Osteocyte (in vitro differentiated cells): ENCODE data around the gene SMS. TPM values are rescaled to one million over a fixed set of nuclear protein-coding genes. Genes with fewer than 3 reads are reported as not detected.

Source experiments
- DNase-seq: peaks from one replicate; pipeline ENCODE4 v3.0.0; 2021; ENCODE audit warnings: mixed read lengths; ENCODE audit not compliant: unreplicated experiment; ENCODE audit errors: extremely low spot score
- H3K27ac Mint-ChIP-seq: one replicate; pipeline ENCODE4 v1.8.0; 2021; ENCODE audit warnings: mild to moderate bottlenecking, mixed read lengths; ENCODE audit not compliant: unreplicated experiment
- H3K27me3 Mint-ChIP-seq: one replicate; pipeline ENCODE4 v1.8.0; 2021; ENCODE audit warnings: mixed read lengths; ENCODE audit not compliant: unreplicated experiment
- H3K36me3 Mint-ChIP-seq: one replicate; pipeline ENCODE4 v1.8.0; 2021; ENCODE audit warnings: mixed read lengths; ENCODE audit not compliant: unreplicated experiment
- H3K4me1 Mint-ChIP-seq: one replicate; pipeline ENCODE4 v1.8.0; 2021; ENCODE audit warnings: mixed read lengths; ENCODE audit not compliant: unreplicated experiment
- H3K4me3 Mint-ChIP-seq: one replicate; pipeline ENCODE4 v1.8.0; 2021; ENCODE audit warnings: mild to moderate bottlenecking, moderate library complexity, mixed read lengths; ENCODE audit not compliant: unreplicated experiment
- H3K9me3 Mint-ChIP-seq: one replicate; pipeline ENCODE4 v1.8.0; 2021; ENCODE audit warnings: mixed read lengths; ENCODE audit not compliant: unreplicated experiment
- total RNA-seq: library from RNA; stranded (reverse); gene quantifications from 2 replicates; pipeline ENCODE4 v1.2.1, GENCODE V29; 2021
- TF ChIP-seq, protein P1 (sequence below): fragments of 200-600 bp; sonication (generic); IDR thresholded peaks from 2 replicates; pipeline ENCODE4 v1.5.0; 2021; ENCODE audit warnings: antibody characterized with exemption, mild to moderate bottlenecking, moderate library complexity

Gene SMS
- total RNA-seq, 1 donor from 2014 or later, result 91.4 TPM

DNA sequence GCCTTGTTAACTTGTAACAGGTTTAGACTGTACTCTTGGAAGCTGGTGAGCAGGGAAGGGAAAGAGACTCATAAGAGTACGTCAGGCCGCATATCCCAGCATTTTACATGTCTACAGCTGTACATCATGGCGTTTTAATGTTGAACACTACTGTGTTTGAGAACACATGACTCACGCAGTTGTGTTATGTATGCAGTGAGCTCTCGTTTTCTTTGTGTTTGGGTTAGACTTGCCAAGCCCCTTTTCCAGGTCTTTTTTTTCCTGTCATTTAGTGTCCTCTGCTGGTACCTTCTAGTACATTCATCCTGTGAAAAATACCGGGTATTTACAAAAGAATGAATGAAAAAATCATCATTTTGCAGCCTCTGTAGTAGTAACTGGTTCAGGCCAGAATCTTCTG is 35.3 kb downstream of the SMS start:
- H3K9me3 Mint-ChIP-seq, result no peaks in the 10 kb centered on the region
- H3K27me3 Mint-ChIP-seq, result peaks cover 5% of the 10 kb centered on the region
- TF ChIP-seq, protein P1, sequence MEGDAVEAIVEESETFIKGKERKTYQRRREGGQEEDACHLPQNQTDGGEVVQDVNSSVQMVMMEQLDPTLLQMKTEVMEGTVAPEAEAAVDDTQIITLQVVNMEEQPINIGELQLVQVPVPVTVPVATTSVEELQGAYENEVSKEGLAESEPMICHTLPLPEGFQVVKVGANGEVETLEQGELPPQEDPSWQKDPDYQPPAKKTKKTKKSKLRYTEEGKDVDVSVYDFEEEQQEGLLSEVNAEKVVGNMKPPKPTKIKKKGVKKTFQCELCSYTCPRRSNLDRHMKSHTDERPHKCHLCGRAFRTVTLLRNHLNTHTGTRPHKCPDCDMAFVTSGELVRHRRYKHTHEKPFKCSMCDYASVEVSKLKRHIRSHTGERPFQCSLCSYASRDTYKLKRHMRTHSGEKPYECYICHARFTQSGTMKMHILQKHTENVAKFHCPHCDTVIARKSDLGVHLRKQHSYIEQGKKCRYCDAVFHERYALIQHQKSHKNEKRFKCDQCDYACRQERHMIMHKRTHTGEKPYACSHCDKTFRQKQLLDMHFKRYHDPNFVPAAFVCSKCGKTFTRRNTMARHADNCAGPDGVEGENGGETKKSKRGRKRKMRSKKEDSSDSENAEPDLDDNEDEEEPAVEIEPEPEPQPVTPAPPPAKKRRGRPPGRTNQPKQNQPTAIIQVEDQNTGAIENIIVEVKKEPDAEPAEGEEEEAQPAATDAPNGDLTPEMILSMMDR, result peak; percentile 71
- no peak for DNase-seq
- peaks cover 32% of the 10 kb centered on the region for H3K4me1 Mint-ChIP-seq
- H3K27ac Mint-ChIP-seq, result peak overlapping the region; percentile 65
- H3K36me3 Mint-ChIP-seq, result peaks cover 13% of the 10 kb centered on the region
- H3K4me3 Mint-ChIP-seq, result no peak overlapping the region

DNA sequence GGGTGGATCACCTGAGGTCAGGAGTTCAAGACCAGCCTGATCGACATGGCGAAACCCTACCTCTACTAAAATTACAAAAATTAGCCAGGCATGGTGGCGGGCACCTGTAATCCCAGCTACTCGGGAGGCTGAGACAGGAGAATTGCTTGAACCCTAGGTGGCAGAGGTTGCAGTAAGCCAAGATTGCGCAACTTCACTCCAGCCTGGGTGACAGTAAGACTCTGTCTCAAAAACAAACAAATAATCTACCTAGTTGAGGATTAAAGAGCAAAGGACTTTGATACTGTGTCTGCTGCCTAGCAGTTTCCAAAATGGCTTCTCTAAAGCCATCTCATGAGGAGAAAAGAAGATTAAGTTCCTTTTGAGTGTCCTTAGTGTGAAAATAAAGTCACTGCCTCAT is 37.8 kb downstream of the SMS start:
- TF ChIP-seq, protein P1, result no peak
- H3K36me3 Mint-ChIP-seq, result peaks cover 3% of the 10 kb centered on the region
- H3K4me3 Mint-ChIP-seq, result no peak overlapping the region
- H3K27me3 Mint-ChIP-seq, result peaks cover 5% of the 10 kb centered on the region
- peaks cover 15% of the 10 kb centered on the region for H3K4me1 Mint-ChIP-seq
- no peak overlapping the region for H3K27ac Mint-ChIP-seq
- no peak for DNase-seq
- H3K9me3 Mint-ChIP-seq, result no peaks in the 10 kb centered on the region

DNA sequence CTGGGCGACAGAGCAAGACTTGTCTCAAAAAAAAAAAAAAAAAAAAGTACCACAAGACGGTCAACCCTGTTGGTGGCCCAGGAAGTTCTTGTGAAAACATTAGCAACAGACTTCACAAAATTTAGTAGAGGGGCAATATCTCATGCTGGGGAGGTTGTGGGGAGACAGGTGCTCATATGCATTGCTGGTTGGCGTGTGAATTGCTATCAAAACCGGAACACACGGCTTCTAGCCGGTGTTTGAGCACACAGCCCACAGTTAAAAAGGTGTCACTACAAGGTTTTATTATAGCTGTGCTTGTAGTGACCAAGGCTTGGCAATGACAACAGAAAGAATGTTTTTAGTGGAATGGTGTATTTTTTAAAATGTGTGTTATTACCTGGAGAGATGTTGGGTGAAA is 41.8 kb downstream of the SMS start:
- no peak overlapping the region for H3K27ac Mint-ChIP-seq
- no peaks in the 10 kb centered on the region for H3K9me3 Mint-ChIP-seq
- H3K4me3 Mint-ChIP-seq, result no peak overlapping the region

DNA sequence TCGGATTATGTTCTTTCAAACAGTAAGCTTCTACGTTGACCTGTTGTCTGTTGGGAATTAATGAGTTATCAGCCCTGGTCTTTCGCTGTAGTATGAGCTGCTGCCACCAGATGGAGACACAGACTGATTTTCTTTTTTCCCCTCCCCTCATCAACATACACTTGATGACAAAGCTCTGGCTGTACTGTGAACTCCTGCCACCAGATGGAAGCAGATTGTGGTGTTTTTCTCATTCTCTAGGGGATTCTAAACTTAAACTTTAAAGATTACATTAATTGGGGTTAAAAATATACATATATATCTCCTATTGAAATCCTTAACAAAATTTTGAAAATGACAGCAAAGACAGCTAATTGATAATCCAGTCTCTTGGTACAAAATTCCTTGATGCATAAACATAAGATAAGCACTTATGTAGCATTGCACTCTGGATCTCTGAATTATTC is 44.8 kb downstream of the SMS start:
- H3K4me1 Mint-ChIP-seq, result peaks cover 17% of the 10 kb centered on the region
- H3K4me3 Mint-ChIP-seq, result no peak overlapping the region
- TF ChIP-seq, protein P1, result peak; percentile 99
- no peaks in the 10 kb centered on the region for H3K9me3 Mint-ChIP-seq
- H3K27ac Mint-ChIP-seq, result no peak overlapping the region
- no peak for DNase-seq
- H3K36me3 Mint-ChIP-seq, result peaks cover 4% of the 10 kb centered on the region
- peaks cover 6% of the 10 kb centered on the region for H3K27me3 Mint-ChIP-seq

More for the DNA sequence above, 41.8 kb downstream of the SMS start:
- Mint-ChIP-seq H3K36me3 (peaks cover 3% of the 10 kb centered on the region), H3K27me3 (peaks cover 11% of the 10 kb centered on the region), H3K4me1 (peaks cover 13% of the 10 kb centered on the region)
- DNase-seq, result no peak
- TF ChIP-seq, protein P1, result no peak

DNA sequence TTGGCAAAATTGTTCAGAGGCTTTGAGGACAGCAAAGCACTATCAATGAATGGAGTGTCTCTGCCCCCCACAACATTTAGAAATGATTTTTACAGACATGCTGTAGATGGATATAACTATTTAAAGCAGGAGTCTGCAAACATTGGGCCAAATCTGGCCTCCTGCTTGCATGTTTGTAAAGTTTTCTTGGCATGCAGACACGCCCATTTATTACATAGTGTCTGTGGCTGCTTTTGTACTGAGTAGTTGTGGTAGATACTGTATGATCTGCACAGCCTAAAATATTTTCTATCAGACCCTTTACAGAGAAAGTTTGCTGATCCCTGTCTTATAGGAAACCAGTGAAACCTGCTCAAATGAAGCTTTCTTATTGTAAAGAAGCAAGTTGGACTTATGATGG is 46.1 kb downstream of the SMS start:
- no peak overlapping the region for H3K27ac Mint-ChIP-seq
- H3K36me3 Mint-ChIP-seq, result peaks cover 4% of the 10 kb centered on the region
- no peak for DNase-seq

More for the DNA sequence above, 46.1 kb downstream of the SMS start:
- H3K4me1 Mint-ChIP-seq, result peaks cover 17% of the 10 kb centered on the region
- H3K9me3 Mint-ChIP-seq, result no peaks in the 10 kb centered on the region
- no peak overlapping the region for H3K4me3 Mint-ChIP-seq
- TF ChIP-seq, protein P1, result no peak
- peaks cover 6% of the 10 kb centered on the region for H3K27me3 Mint-ChIP-seq
